ENCODE measurements around the gene CCDC102B.
"Not testable (repeated sequence)": the region's sequence is repeated elsewhere in the genome, so short reads cannot be mapped to it uniquely, and the experiment has no call there.

CCDC102B gene

DNA sequence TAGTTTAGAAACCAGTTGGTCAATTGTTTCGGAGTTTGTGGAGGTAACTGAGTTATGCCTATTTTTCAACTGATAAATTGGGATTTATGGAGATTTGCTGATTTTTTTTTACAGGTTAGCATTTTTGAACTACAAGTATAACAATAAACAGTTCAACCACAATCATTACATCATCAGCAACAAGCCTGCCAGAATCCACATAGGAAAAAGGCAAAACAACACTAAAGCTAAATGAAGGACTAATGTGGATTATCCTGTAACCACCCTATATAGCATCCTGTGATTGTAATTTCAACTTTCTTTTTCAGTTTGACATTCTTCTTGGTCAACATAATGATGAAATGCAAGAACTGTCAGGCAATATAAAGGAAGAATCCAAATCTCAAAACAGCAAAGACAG, 76.5 kb downstream of the CCDC102B start:
- H3K4me3 ChIP-seq (replicated peaks in 1 of 2; ENCODE audit: low read depth in 2 of 2, low read length in 2 of 2): no peak overlapping the region
- peak; percentile 5 to 36 for DNase-seq (ENCODE audit: low read depth in 2 of 2)
- TF ChIP-seq, protein P1, sequence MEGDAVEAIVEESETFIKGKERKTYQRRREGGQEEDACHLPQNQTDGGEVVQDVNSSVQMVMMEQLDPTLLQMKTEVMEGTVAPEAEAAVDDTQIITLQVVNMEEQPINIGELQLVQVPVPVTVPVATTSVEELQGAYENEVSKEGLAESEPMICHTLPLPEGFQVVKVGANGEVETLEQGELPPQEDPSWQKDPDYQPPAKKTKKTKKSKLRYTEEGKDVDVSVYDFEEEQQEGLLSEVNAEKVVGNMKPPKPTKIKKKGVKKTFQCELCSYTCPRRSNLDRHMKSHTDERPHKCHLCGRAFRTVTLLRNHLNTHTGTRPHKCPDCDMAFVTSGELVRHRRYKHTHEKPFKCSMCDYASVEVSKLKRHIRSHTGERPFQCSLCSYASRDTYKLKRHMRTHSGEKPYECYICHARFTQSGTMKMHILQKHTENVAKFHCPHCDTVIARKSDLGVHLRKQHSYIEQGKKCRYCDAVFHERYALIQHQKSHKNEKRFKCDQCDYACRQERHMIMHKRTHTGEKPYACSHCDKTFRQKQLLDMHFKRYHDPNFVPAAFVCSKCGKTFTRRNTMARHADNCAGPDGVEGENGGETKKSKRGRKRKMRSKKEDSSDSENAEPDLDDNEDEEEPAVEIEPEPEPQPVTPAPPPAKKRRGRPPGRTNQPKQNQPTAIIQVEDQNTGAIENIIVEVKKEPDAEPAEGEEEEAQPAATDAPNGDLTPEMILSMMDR (IDR thresholded peaks at IDR 0.05; ENCODE audit: low read depth, low read length): no peak

DNA sequence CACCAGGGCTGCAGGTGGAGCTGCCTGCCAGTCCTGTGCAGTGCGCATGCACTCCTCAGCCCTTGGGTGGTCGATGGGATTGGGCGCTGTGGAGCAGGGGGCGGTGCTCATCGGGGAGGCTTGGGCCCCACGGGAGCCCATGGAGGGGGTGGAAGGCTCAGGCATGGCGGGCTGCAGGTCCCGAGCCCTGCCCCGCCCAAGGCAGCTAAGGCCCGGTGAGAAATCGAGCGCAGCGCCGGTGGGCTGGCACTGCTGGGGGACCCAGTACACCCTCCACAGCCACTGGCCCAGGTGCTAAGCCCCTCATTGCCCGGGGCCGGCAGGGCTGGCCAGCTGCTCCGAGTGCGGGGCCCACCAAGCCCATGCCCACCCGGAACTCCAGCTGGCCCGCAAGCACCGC, 82.1 kb downstream of the CCDC102B start:
- not testable (repeated sequence) for H3K4me3 ChIP-seq (replicated peaks in 1 of 2; ENCODE audit: low read depth in 2 of 2, low read length in 2 of 2); DNase-seq (ENCODE audit: low read depth in 2 of 2)

DNA sequence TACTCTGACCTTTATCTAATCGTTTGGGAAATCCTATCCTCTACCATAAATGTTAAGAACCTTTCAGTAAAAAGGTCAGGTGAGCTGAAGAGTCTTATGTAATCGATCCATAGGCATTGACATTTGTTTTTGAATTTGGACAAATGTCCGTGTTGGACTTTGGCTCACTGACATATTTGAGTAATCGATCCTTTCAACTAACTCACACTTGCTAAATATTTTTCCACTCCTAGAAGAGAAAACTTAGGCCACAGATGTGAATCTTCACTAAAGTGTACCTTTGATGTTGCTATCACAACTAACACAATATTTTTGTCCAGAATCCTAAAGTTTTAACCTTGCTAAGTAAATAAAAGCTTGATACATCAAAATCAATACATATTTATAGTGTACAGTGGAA, 89.5 kb downstream of the CCDC102B start:
- TF ChIP-seq, protein P1 (IDR thresholded peaks at IDR 0.05; ENCODE audit: low read depth, low read length): no peak
- no peak for DNase-seq (ENCODE audit: low read depth in 2 of 2)
- no peak overlapping the region for H3K4me3 ChIP-seq (replicated peaks in 1 of 2; ENCODE audit: low read depth in 2 of 2, low read length in 2 of 2)

DNA sequence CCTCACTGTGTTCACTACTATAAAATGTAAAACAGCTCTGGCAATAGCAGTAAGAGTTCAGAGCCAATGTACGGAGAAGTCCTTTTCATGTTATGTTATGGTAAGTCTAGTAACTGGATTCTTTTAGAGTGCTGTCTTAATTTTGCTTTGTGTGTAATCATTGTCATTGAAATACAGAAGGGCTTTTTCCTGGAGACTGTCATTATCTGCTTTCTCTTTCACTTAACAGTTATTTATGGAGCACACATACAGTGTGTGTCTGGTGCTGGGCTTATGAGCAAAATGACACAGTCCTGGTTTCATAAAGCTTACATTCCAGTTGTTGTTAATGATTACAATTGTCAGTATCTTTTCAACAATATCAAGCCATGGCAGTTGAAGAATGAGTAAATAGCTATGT, 95.5 kb downstream of the CCDC102B start:
- no peak for DNase-seq (ENCODE audit: low read depth in 2 of 2)
- H3K4me3 ChIP-seq (replicated peaks in 1 of 2; ENCODE audit: low read depth in 2 of 2, low read length in 2 of 2): no peak overlapping the region
- TF ChIP-seq, protein P1 (IDR thresholded peaks at IDR 0.05; ENCODE audit: low read depth, low read length): no peak

DNA sequence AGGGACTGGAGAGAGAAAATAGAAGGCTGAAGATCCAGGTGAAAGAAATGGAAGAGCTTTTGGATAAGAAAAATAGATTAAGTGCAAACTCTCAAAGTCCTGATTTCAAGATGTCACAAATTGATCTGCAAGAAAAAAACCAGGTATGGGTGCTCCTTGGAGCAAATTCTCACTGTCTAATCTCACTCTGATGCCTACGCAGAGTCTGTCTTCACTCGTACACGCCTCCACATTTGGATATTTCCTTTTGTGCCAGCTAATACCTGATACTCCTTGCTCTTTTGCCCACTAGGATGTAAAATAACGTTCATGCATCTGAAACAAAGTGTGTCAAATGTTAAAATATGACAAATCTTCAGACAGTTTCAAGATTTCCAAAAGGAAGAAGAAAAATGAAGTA, 99.4 kb downstream of the CCDC102B start:
- no peak for DNase-seq (ENCODE audit: low read depth in 2 of 2)
- TF ChIP-seq, protein P1 (IDR thresholded peaks at IDR 0.05; ENCODE audit: low read depth, low read length): no peak
- no peak overlapping the region for H3K4me3 ChIP-seq (replicated peaks in 1 of 2; ENCODE audit: low read depth in 2 of 2, low read length in 2 of 2)

DNA sequence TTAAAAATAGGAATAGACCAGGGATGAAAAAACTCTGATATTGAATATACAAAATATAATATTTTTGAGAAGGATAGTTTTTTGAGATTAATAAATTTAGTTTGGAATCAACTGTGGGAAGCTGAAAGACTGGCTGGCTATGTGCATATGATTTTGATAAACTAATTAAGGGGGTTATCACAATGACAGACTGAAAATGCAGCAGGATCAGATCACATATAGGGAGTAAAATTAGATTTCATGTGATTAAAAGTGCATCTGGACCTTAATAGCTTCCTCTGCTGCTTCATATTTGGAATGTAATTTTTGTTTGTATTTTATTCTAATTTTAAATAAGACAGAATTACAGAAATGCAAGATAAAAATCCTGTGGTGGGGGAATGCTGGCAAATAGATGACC, 111.7 kb downstream of the CCDC102B start:
- TF ChIP-seq, protein P1 (IDR thresholded peaks at IDR 0.05; ENCODE audit: low read depth, low read length): no peak
- no peak overlapping the region for H3K4me3 ChIP-seq (replicated peaks in 1 of 2; ENCODE audit: low read depth in 2 of 2, low read length in 2 of 2)
- no peak for DNase-seq (ENCODE audit: low read depth in 2 of 2)

DNA sequence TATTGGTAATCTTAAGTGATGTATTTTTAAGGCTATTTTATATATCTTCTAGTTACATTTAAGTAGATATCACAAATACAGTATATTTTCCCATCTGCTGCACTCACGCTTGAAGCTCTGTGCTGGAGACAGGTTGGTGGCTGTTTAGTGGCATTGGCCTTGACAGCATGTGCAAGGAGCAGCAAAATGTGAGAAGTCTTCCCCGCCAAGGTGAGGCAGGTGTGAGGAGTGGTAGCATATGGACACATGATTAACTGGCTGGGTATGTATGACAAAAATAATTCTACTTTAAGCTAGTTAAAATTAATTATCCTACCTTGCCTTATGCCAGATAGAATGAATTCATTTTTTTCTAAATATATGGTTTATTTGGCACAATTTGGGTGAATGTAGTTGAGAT, 117.2 kb downstream of the CCDC102B start:
- TF ChIP-seq, protein P1 (IDR thresholded peaks at IDR 0.05; ENCODE audit: low read depth, low read length): no peak
- no peak for DNase-seq (ENCODE audit: low read depth in 2 of 2)
- no peak overlapping the region for H3K4me3 ChIP-seq (replicated peaks in 1 of 2; ENCODE audit: low read depth in 2 of 2, low read length in 2 of 2)

All from cardiac fibroblast (primary cell).